Stimulated activated CD4-positive, alpha-beta T cell treated with anti-CD3 and anti-CD28 coated beads, Interleukin-2, amount 100 ng/mL, for 48 hours (primary cell): ENCODE measurements around the gene DGKD.
"Not testable (repeated sequence)": the region's sequence is repeated elsewhere in the genome, so short reads cannot be mapped to it uniquely, and the experiment has no call there.

ENCODE experiments used
- DNase-seq, 2 donors: peaks; one replicate each; pipeline ENCODE4 v3.0.0-alpha.2; 2020

The DGKD gene

DNA sequence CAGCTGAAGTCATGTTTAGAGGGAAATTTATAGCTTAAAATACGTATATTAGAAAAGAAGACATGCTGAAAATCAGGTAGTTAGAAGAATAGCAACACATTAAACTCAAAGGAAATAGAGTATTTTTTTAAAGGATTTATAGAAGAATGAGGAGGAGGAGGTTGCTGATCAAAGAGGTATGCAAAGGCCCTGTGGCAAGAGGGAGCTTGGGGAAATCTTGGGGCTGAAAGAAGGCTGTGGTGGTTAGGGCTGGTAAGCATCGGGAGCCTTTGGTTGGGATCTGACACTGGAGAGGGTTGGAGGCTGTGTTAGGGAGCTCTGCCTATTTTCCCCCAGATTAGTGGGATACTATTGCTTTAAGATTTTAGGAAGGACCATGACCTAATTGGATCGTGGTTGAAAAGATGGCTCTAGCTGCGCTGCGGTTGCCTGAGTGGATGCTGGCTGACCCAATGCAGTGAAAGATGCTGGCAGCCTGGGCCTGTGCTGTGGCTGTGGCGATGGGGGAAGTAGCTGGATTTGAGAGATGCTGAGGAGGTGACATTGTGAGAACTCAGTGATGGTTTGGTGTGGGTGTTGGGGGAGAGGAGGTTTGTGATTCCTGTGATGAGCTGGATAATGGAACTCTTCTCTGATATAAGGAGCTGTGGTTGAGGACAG lies 11.7 kb downstream of the DGKD start:
- no peak for DNase-seq

DNA sequence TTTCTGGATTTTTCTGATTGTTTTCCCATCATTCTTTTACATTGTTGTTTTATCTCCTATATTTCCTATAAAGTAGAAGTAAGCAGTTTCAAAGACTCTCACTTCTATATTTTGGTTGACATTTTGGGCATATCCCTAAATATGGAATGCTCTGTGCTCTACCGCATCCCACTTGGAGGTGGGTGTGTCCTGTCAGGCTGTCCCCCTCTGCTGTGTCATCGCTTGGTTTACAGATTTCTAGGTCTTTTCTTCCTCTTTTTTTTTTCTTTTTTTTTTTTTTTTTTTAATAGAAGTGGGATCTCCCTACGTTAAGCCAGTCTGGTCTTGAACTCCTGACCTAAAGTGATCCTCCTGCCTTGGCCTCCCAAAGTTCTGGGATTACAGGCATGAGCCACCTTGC lies 13.3 kb downstream of the DGKD start:
- no peak for DNase-seq

DNA sequence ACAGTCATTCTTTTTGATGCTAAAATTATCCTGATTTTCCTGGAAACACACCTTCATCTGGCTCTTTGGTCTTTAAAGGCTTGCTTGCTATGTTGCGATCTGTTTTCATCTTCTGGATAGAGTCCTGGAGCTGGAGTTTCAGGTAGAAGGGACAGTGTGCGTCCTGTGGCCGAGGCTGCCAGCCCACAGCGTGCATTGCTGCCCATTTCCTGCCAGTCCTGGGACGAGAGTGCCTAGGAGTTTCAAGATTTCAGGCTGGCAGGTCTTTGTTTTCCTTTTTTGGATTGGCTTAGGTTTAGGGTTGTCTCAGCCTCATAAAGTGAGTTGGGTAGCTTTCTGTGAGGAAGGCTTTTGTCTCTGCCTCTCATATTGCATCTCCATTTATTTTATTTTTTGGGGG lies 14.5 kb downstream of the DGKD start:
- no peak for DNase-seq

DNA sequence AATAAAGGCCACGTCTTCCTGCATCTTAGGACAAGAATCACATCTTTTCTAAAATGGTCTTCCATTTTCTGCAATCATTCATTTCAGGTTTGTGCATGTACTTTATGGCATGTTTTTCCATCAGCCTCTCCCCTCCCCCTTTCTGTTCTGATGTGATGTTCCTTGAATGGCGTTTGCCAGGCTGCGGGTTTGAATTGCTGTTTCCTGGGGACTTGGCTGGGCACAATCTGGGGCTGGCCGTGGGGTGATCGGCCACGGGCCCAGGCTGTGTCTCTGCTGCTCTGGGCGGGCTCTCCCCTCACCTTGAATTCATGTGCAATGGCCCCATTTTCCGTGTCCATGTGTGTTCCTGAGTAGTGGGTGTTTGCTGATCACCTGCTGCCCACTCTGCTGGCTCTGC lies 15.2 kb downstream of the DGKD start:
- no peak for DNase-seq

DNA sequence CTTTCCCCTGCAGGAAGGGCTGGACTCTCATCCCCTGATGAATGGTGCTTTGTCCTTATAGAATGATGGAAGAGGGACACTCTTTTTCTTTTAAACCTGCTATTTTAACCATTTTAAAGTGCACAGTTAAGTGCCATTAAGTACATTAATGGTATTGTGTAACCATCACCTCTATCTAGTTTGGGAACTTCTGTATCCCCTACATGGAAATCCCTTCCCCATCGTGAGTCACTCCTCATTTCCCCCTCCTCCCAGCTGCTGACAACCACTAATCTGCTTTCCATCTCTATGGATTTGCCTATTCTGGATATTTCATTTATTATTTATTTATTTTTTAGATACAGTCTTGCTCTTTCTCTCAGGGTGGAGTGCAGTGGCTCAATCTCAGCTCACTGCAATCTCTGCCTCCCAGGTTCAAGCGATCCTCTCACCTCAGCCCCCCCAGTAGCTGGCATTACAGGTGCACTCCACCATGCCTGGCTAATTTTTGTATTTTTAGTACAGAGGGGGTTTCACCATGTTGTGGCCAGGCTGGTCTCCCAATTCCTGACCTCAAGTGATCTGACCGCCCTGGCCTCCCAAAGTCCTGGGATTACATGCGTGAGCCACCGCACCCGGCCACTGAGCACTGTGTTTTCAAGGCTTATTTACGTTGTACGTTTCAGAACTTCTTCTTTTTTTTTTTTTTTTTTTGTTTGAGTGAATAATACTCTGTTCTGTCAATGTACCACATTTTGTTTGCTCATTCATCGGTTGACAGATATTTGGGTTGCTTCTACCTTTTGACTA lies 15.8 kb downstream of the DGKD start:
- no peak for DNase-seq

DNA sequence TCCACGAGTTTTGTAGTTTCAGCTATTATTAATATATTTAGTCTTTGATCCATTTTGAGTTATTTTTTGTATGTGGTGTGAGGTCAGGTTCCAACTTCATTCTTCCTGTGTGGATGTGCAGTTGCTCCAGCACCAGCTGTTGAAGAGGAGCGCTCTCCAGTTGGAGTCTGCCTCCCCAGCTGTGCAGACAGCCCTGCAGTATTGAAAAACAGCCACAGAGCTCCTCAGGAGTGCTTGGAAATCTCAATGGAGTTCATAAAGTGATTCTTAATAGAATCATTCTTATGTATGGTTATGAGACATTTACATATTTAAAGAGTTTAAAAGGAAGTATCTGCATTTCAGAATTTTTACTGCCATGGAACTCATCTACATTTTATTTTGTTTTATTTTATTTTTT lies 17.3 kb downstream of the DGKD start:
- no peak for DNase-seq

DNA sequence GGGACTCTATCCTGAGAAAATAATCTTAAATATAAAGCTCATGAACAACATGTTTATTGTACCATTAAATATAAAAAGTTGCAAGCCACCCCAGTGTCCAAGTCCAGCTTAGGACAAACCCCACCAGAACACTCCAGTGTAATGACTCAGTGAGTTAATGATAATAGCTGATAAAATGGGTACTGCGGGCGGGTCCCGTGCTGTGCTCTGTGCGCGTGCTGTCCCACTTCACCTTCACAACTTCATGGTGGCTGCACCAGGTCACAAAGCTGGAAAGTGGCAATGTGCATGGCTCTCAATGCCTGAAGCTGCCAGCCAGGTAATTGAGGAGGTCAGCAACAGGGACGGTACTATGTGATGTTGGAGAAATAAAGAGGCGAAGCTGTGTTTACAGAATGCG lies 18.6 kb downstream of the DGKD start:
- no peak for DNase-seq

DNA sequence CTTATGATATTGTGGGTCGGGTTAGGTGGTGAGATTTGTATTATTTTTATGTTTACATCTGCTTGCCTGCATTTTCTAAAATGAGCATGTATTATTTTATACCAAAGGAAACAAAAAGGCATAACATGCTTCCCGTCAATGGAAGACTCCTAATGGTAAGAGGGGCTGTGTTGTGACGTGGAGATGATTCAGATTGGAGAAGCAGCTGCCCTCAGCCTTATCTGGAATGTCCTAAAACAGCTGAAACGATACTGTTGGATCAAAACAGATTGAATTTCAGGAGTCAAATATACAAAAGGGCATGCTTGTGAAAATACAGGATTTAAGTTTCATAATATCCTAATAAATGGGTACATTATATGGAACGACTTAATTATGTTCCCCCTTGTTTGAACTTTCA lies 19.0 kb downstream of the DGKD start:
- DNase-seq = no peak

DNA sequence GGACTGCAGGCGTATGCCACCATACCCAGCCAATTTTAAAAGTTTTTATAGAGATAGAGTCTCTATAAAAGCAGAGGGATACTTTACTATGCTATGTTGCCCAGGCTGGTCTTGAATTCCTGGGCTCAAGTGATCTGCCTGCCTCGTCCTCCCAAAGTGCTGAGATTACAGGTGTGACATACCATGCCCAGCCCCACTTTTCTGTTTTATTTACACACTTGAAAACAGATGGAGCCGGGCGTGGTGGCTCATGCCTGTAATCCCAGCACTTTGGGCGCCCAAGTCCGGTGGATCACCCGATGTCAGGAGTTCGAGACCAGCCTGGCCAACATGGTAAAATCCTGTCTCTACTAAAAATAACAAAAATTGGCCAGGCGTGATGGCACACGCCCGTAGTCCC lies 20.5 kb downstream of the DGKD start:
- DNase-seq = not testable (repeated sequence)

DNA sequence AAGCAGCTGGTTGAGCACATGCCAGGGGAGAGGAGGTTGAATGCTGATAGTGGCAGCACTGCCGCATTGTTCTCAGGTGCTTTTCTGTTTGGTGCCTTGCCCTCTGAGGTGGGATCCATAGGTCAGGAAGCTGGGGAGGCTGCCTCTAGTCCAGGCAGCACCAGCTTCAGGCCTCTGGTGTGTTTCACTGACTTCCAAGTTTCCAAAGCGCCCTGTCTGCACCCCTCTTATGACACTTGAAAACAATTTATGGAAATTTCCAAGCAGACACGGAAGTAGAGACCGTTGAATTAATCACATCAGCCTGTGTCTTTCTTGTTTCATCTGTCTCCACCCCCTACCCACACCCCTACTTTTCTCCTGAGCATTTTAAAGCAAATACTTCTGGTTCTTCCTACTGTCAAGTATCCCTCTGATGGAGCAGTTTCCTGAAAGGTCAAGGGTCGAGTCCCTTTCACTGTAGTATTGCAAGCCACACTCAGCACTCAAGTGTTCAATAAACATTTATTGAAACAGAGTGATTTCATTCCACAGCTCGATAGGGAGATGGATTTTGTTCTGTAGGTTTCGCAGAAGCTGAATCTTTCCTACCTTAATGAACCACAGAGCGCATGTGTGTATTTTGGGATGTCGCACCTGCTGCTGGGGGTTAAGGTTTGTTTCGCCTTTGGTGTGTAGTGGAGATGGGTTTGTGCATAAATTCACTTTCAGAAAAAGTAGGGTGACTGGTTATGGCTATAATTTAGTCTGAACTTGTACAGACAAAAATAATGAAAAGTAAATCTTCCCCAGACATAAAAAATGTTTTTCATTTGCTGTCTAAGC lies 21.4 kb downstream of the DGKD start:
- DNase-seq = no peak

DNA sequence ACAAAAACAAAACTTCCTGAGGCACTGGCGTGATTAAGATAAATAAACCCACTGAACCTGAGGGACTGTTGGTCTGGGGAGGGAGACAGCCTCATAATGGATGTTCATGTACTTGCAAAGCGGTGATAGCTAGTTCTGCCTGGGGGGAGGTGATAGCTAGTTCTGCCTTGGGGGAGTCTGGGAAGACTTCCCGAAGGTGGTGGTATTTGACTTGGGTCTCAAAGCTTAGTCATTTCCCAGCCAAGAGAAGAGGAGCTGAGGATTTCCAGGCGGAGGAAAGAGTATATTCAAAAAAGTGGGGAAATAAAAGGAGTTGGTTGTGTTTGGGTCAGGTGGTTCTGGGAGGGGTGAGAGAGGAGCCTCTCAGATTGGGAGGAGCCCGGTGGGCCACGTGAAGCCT lies 24.7 kb downstream of the DGKD start:
- DNase-seq = no peak

DNA sequence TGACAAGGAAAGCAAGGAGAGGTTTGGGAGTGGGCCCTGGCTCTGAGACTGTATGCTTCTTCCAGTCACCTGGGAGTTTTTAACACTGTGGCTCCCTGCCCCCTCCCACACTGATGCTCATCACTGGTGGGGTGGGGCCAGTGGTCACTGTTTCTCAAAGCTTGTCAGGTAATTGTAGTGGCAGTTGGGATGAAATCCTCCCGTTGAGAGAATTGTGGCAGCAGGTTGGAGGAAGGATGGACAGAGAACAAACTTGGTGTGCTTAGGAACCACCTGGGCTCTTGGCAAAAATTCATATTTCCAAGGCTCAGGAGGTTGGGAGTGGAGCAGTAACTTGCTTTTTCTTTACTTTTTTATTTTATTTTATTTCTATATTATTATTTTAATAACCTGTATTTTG lies 25.1 kb downstream of the DGKD start:
- no peak for DNase-seq

DNA sequence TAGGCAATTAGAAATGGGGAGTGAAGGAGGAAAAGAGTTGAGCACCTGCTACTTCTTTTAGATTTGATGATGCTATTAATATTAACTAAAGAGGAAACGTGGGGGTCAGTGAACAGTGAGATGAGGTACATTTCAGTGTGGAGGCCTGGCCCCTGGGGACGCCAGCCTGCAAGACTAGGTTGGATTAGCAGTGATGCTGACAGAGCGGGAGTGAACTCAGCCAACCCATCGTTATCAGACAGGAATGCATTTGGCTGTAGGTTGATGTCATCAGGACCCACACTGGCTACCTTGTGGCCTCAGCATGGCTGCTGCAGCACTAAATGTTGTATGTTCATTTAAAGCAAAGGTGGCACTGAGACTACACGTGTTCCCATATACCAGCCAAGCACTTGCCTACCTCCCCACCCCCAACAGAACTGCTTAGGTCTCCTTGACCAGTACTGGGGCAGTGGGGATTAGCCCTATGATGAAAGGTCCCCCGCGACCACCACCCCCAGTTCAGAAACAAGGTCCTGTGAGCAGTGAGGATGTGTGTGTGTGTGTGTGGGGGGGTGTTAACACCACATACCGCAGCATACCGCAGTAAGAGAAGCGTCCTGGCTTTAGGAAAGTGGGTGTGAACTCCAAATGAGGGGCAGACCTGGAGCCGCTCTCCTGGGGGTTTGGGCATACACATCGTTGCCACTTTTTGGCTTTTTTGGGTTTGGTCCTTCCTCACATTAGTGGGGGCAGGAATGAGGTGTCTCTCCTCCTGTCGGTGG lies 26.0 kb downstream of the DGKD start:
- DNase-seq = no peak

DNA sequence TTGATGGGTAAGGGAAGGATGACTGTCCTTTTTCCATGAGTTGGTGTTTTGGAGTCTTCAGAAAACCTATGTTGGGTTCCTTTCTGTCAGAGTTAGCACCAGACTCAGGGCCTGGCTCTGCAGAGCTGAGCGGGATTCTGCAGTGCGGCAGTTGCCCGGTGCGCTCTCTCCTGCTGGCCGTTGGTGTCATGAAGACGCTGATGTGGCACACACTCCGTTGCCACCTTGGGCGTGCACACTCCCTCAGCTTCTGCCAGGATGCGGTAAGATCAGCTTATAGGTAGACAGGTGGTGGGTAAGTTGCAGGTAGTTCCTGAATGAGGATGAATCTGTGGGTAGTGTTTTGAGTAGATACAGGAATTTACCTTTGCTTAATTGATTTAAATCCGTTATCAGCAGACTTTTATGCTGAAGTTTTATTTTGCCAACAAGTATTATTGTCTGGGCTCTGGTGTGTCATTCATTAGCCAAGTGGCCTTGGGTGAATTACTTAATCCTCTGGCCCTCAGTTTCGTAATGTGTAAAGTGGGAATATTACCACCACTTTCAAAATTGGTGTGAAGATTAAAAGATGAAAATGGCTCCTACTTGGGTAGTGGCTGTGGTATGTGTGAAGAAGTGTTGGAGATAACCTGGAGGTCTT lies 26.8 kb downstream of the DGKD start:
- no peak for DNase-seq

DNA sequence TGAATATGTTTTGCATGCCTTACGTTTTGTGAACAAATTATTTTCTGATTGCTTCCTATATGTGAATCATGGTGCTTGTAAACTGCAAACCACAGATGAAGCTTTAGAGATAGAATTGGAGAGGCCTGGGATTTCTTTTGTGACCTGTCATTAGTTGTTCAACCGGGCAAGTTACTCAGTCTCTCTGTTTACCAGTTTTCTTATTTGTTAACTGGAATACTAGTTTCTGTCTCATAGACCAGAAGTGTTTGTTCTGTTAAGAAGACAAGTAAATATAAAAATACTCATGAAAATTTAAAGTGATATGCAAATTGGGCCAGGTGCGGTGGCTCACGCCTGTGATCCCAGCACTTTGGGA lies 27.3 kb downstream of the DGKD start:
- no peak for DNase-seq

DNA sequence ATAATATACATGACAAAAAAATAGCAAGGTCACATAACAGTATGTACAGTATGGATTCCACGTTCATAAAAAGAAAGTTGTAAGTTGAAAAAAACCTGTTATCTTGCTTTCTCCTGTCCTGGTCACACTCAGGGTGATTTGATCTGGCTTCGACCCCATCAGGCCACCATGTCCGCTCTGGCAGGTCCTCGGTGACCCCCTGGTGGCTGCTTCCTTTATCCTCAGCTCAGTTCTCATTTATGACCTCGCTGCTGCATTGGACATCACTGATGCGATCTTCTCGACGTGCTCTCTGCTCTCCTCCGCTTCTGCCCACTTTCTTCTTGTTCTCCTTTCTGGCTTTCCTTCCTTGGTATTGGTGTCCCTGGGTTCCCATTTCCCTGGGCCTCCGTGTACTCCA lies 29.7 kb downstream of the DGKD start:
- DNase-seq = no peak

DNA sequence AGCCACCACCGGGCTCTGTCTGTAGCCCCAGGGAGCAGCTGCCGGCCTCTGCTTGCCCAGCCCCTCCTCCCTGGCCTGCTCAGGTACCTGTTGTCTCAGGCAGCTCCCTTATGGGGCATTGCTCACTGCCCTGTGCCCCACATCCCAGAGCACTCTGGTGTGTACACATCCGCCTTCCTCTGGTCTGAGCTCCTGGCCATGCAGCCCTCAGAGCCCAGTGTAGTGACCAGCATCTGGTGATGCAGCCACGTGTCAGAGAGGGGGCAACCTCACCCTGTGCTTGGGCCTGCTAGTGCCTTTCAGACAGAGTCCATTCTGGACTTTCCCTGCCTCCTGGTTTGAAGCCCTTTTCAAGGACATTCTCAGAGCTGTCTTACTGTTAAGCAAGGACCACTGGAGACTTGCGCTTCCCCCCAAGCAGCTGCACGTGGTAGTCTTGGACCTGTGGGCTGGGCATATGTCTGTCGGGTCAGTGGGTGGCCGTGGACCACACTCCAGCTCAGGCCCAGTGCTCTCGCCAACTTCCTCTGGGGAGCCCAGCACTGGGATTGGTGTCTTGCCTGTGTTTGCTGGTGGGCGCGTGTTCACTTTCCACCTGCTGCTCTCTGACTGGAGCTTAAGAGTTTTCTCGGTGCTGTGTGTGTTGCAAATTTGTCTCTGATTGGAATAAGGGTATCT lies 30.7 kb downstream of the DGKD start:
- DNase-seq = no peak

DNA sequence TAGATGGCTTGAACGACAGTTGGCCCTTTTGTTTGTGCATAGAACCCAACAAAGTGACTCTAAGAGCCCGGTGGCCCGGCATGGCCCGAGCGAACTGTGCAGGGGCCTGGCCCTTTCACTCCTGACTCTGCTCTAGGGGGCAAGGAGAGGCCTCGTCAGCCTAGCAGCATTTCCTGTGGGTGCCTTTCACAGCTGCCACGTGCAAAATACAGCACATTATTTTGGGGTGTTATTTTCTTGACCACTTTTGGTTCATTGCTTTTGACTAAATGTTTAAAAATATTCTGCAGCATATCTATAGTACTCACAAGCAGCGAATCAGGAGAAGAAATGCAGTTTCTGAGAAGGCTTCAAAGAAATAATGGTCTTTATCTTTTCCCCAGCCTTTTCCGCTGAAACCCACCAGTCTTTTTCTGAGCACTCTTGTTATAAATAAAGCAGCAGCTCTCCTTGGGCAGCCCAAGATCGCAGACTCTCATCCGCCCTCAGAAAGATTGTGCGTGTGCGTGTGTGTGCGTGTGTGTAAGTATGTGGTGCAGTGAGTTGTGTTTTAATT lies 31.3 kb downstream of the DGKD start:
- DNase-seq = peak in 1 of 2 donors; percentile 19

DNA sequence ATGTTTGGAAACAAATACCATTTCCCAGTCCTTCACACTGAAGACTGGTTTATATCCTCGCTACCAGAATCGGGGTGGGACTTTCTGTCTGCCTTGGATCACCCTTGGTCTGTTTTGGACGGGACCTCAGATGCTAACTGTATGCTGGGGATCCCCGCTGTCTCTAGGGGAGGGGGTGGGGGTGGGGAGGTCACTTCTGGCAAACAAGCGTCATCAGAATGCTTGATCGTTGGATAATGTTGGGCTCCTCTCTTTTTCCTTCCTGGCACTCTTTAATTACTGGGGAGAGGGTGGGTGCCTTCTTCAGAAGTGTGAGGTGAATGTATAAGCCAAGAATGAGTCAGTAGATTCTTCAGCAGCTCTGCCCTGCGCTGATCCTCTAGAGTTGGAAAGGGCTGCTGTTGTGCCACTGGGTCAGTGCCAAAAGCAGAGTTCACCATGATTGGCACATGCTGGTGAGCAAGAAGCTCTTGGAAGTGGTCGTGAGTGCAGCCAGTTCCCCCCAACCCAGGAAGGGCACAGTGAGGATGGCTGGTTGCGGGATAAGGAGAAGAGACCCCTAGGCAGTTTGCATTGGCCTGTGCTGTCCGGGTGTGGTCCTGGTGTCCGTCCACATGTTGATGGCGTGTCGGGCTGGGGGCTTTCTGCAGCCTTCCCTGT lies 32.2 kb downstream of the DGKD start:
- peak in 1 of 2 donors; percentile 27 for DNase-seq

DNA sequence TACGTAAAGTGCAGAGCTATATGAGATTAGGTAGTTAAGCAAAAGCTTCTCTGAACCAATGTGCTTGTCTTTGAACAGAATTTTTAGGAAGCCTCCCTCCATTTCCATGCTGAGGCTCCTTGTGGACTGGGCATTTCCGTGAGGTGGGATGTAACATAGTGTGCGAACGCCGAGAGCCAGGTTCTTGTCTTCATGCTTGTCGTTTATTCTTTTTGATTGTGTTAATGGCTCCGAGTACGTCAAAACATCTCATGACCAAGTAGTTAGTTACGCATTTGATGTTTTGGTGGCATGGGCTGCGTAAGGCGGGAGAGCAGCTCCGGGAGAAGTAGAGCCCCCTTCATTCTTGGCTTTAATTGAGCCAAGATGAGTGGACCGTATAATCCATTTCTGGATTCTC lies 32.9 kb downstream of the DGKD start:
- DNase-seq = no peak
